ENCODE results near the gene VPS37D. TPM values are rescaled to one million over a fixed set of nuclear protein-coding genes. Genes with fewer than 3 reads are reported as not detected.

The VPS37D gene
- polyA plus RNA-seq, 3 donors: not detected

GRCh38 chr7:73638911-73639310 is 28.7 kb upstream of the VPS37D start:
- peak overlapping the region in 2 of 7 donors; percentile 26 to 32 for H3K27ac Mint-ChIP-seq

GRCh38 chr7:73642834-73643233 is 24.8 kb upstream of the VPS37D start:
- intact Hi-C loops (cut with micrococcal nuclease): no loop called here
- H3K9me3 ChIP-seq (replicated peaks in 1 of 2; ENCODE audit: control insufficient read depth in 1 of 2, insufficient read depth in 1 of 2, low read length in 2 of 2): peaks cover 20 to 24% of the 10 kb centered on the region in 2 donors
- WGBS (ENCODE audit: insufficient coverage): no CpG with 5 or more reads among the region's 2 CpGs
- H3K4me1 ChIP-seq (ENCODE audit: control insufficient read depth in 1 of 2, insufficient read depth in 2 of 2, low read length in 2 of 2): peaks cover 5 to 10% of the 10 kb centered on the region in 2 donors
- H3K27me3 ChIP-seq (ENCODE audit: control insufficient read depth in 2 of 2, insufficient read depth in 2 of 2, low read length in 2 of 2): peaks cover 16 to 36% of the 10 kb centered on the region in 2 donors
- TF ChIP-seq, protein P1, sequence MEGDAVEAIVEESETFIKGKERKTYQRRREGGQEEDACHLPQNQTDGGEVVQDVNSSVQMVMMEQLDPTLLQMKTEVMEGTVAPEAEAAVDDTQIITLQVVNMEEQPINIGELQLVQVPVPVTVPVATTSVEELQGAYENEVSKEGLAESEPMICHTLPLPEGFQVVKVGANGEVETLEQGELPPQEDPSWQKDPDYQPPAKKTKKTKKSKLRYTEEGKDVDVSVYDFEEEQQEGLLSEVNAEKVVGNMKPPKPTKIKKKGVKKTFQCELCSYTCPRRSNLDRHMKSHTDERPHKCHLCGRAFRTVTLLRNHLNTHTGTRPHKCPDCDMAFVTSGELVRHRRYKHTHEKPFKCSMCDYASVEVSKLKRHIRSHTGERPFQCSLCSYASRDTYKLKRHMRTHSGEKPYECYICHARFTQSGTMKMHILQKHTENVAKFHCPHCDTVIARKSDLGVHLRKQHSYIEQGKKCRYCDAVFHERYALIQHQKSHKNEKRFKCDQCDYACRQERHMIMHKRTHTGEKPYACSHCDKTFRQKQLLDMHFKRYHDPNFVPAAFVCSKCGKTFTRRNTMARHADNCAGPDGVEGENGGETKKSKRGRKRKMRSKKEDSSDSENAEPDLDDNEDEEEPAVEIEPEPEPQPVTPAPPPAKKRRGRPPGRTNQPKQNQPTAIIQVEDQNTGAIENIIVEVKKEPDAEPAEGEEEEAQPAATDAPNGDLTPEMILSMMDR (IDR thresholded peaks at IDR 0.05): no peak
- DNase-seq: no peak
- H3K4me2 ChIP-seq (replicated peaks; ENCODE audit: extremely low read depth, low read length, poor library complexity, severe bottlenecking): no peak overlapping the region
- H3K27ac ChIP-seq (ENCODE audit: low read depth in 1 of 2, low read length in 2 of 2): no peak overlapping the region
- Mint-ChIP-seq H3K36me3 (peaks cover 0 to 2% of the 10 kb centered on the region in 2 donors), H3K27ac (no peak overlapping the region), H3K4me3 (no peak overlapping the region), H3K27me3 (ENCODE audit: low read depth in 3 of 3) (peaks cover 38 to 66% (median 47%) of the 10 kb centered on the region in 3 donors), H3K9me3 (peaks cover 3 to 38% (median 29%) of the 10 kb centered on the region in 7 donors), H3K4me1 (peaks cover 16% of the 10 kb centered on the region)
- no peaks in the 10 kb centered on the region for H3K79me2 ChIP-seq (ENCODE audit: insufficient read depth, low read length)
- no peak overlapping the region for H3K4me3 ChIP-seq (replicated peaks in 1 of 3; ENCODE audit: low read depth in 2 of 3, low read length in 3 of 3)
- H3K9ac ChIP-seq (ENCODE audit: insufficient read depth, low read length, poor library complexity, severe bottlenecking): no peak overlapping the region
- no peaks in the 10 kb centered on the region for H4K20me1 ChIP-seq (ENCODE audit: insufficient read depth, low read length)
- no peaks in the 10 kb centered on the region for H3K36me3 ChIP-seq (replicated peaks in 1 of 2; ENCODE audit: control insufficient read depth in 1 of 2, insufficient read depth in 2 of 2, low read length in 2 of 2)
- no peak overlapping the region for H2AFZ ChIP-seq (ENCODE audit: insufficient read depth, low read depth, low read length, poor library complexity, severe bottlenecking)

More at GRCh38 chr7:73638911-73639310, 28.7 kb upstream of the VPS37D start:
- no peak overlapping the region for H3K4me2 ChIP-seq (replicated peaks; ENCODE audit: extremely low read depth, low read length, poor library complexity, severe bottlenecking)
- peaks cover 15 to 24% of the 10 kb centered on the region in 2 donors for H3K9me3 ChIP-seq (replicated peaks in 1 of 2; ENCODE audit: control insufficient read depth in 1 of 2, insufficient read depth in 1 of 2, low read length in 2 of 2)
- Mint-ChIP-seq H3K36me3 (no peaks in the 10 kb centered on the region), H3K27me3 (ENCODE audit: low read depth in 3 of 3) (peaks cover 10 to 44% (median 31%) of the 10 kb centered on the region in 3 donors), H3K9me3 (peaks cover 3 to 35% (median 28%) of the 10 kb centered on the region in 7 donors), H3K4me3 (no peak overlapping the region), H3K4me1 (peaks cover 19% of the 10 kb centered on the region)
- no peaks in the 10 kb centered on the region for H3K36me3 ChIP-seq (replicated peaks in 1 of 2; ENCODE audit: control insufficient read depth in 1 of 2, insufficient read depth in 2 of 2, low read length in 2 of 2)
- TF ChIP-seq, protein P1 (IDR thresholded peaks at IDR 0.05): no peak
- H3K4me1 ChIP-seq (ENCODE audit: control insufficient read depth in 1 of 2, insufficient read depth in 2 of 2, low read length in 2 of 2): peaks cover 11 to 20% of the 10 kb centered on the region in 2 donors
- peaks cover 0 to 9% of the 10 kb centered on the region in 2 donors for H3K27me3 ChIP-seq (ENCODE audit: control insufficient read depth in 2 of 2, insufficient read depth in 2 of 2, low read length in 2 of 2)
- DNase-seq: peak in 2 of 3 donors; percentile 14 to 30
- no peak overlapping the region for H3K4me3 ChIP-seq (replicated peaks in 1 of 3; ENCODE audit: low read depth in 2 of 3, low read length in 3 of 3)
- no peak overlapping the region for H2AFZ ChIP-seq (ENCODE audit: insufficient read depth, low read depth, low read length, poor library complexity, severe bottlenecking)
- no peaks in the 10 kb centered on the region for H4K20me1 ChIP-seq (ENCODE audit: insufficient read depth, low read length)
- intact Hi-C loops (cut with micrococcal nuclease): loop anchor here in 1 of 2 donors (2.0 kb wide), 1 partner anchor 42 kb away; no protein-coding TSS in a partner anchor
- no peak overlapping the region for H3K9ac ChIP-seq (ENCODE audit: insufficient read depth, low read length, poor library complexity, severe bottlenecking)
- no peaks in the 10 kb centered on the region for H3K79me2 ChIP-seq (ENCODE audit: insufficient read depth, low read length)
- WGBS (ENCODE audit: insufficient coverage): no CpG with 5 or more reads among the region's 3 CpGs
- no peak overlapping the region for H3K27ac ChIP-seq (ENCODE audit: low read depth in 1 of 2, low read length in 2 of 2)

Data from CD14-positive monocyte (primary cell).